Endothelial cell of umbilical vein (primary cell): Measurements from ENCODE around the gene MTSS2. TPM values are rescaled to one million over a fixed set of nuclear protein-coding genes. Genes with fewer than 3 reads are reported as not detected.

Experiments
- BruUV-seq: library from RNA; stranded (reverse); fragments of 400-500 nt; replicated peaks from 2 replicates; lab custom pipeline; 2021; lab: Mats Ljungman, UMichigan
- CTCF ChIA-PET: fragments of 300-600, 350-600 bp; sonication (Branson Sonifier 250); formaldehyde crosslinking; loops from one replicate; lab custom pipeline; 2021; ENCODE audit warnings: antibody characterized with exemption, inconsistent platforms; lab: Charles Lee
- POLR2A ChIA-PET: fragments of 300-600, 350-600 bp; sonication (Branson Sonifier 250); formaldehyde crosslinking; loops from one replicate; lab custom pipeline; 2021; ENCODE audit warnings: antibody characterized with exemption, inconsistent platforms; lab: Charles Lee
- DNase-seq: peaks from one replicate; pipeline ENCODE4 v3.0.0-alpha.2; 2011; ENCODE audit warnings: low read depth, low spot score
- FAIRE-seq: peaks from 2 replicates; lab custom pipeline; 2011; peaks lifted over from hg19 to GRCh38; lab: Jason Lieb, UNC
- H2AFZ ChIP-seq: 2 replicates; pipeline ENCODE4 v1.6.0; 2012; ENCODE audit warnings: low read depth, low read length, control low read depth, inconsistent platforms
- H3K27ac ChIP-seq: 2 replicates; pipeline ENCODE4 v1.5.1; 2011; ENCODE audit warnings: low read depth, mild to moderate bottlenecking, control low read depth, low read length, moderate library complexity; ENCODE audit not compliant: insufficient read depth
- H3K27me3 ChIP-seq, 2 experiments: 2 replicates each; pipeline versions ENCODE4 v1.6.0 to v1.6.1; 2011; ENCODE audit warnings: low read length in 2 of 2, mixed read lengths in 1 of 2; ENCODE audit not compliant: control insufficient read depth in 2 of 2, insufficient read depth in 2 of 2
- H3K36me3 ChIP-seq, 2 experiments: 2 replicates in 1 of 2; 3 replicates in 1 of 2; pipeline ENCODE4 v1.5.1; 2011; ENCODE audit warnings: low read length in 2 of 2, mild to moderate bottlenecking in 1 of 2, moderate library complexity in 1 of 2; ENCODE audit not compliant: control insufficient read depth in 2 of 2, insufficient read depth in 2 of 2; ENCODE audit errors: extremely low read depth in 1 of 2
- H3K4me1 ChIP-seq: 3 replicates; pipeline ENCODE4 v1.5.1; 2011; ENCODE audit warnings: mild to moderate bottlenecking, low read length; ENCODE audit not compliant: control insufficient read depth, insufficient read depth; ENCODE audit errors: extremely low read depth
- H3K4me2 ChIP-seq: 2 replicates; pipeline ENCODE4 v1.6.1; 2011; ENCODE audit warnings: low read length, control low read depth, mixed read lengths; ENCODE audit not compliant: insufficient read depth
- H3K4me3 ChIP-seq, 3 experiments: fragments of 200-600 bp in 1 of 3; sonication (generic), shearing (Covaris generic) in 1 of 3; replicated peaks in 1 of 3; 2 replicates each; pipeline ENCODE4 v1.5.1; 2011 to 2016; ENCODE audit warnings: control low read depth in 3 of 3, low read length in 3 of 3, mild to moderate bottlenecking in 2 of 3, inconsistent platforms in 1 of 3, low read depth in 1 of 3, moderate library complexity in 1 of 3; ENCODE audit not compliant: insufficient read depth in 1 of 3
- H3K79me2 ChIP-seq: 2 replicates; pipeline ENCODE4 v1.6.0; 2012; ENCODE audit warnings: low read length, inconsistent platforms; ENCODE audit not compliant: control insufficient read depth, insufficient read depth
- H3K9ac ChIP-seq: replicated peaks from 2 replicates; pipeline ENCODE3; 2011; ENCODE audit warnings: low read length, control low read depth; ENCODE audit not compliant: insufficient read depth; ENCODE audit errors: extremely low read depth
- H3K9me1 ChIP-seq: replicated peaks from 3 replicates; pipeline ENCODE4 v1.6.0; 2011; ENCODE audit warnings: mild to moderate bottlenecking, low read length; ENCODE audit not compliant: control insufficient read depth, insufficient read depth; ENCODE audit errors: extremely low read depth
- H3K9me3 ChIP-seq: replicated peaks from 2 replicates; pipeline ENCODE4 v1.5.1; 2012; ENCODE audit warnings: low read length, inconsistent platforms; ENCODE audit not compliant: control insufficient read depth, insufficient read depth
- H4K20me1 ChIP-seq: replicated peaks from 2 replicates; pipeline ENCODE3; 2011; ENCODE audit warnings: mild to moderate bottlenecking, low read length; ENCODE audit not compliant: control insufficient read depth, insufficient read depth; ENCODE audit errors: extremely low read depth
- CTCF ChIP-seq, 2 donors: IDR thresholded peaks; 1 replicate in 1 of 2; 2 replicates in 1 of 2; pipeline ENCODE4 v1.5.1; 2011; ENCODE audit warnings: low read length in 2 of 2, mild to moderate bottlenecking in 2 of 2, moderate library complexity in 2 of 2, control low read depth in 1 of 2, inconsistent platforms in 1 of 2, low read depth in 1 of 2; ENCODE audit not compliant: insufficient read depth in 1 of 2; ENCODE audit errors: extremely low read depth in 1 of 2
- EZH2 ChIP-seq: IDR thresholded peaks from 2 replicates; pipeline ENCODE4 v1.6.1; 2012; ENCODE audit warnings: borderline replicate concordance, low read depth, mild to moderate bottlenecking, moderate library complexity, low read length, inconsistent platforms; ENCODE audit not compliant: severe bottlenecking
- FOS ChIP-seq: IDR thresholded peaks from 2 replicates; pipeline ENCODE4 v1.6.1; 2011; ENCODE audit warnings: mild to moderate bottlenecking, low read length, moderate library complexity, borderline replicate concordance; ENCODE audit not compliant: insufficient read depth
- GATA2 ChIP-seq: IDR thresholded peaks from 2 replicates; pipeline ENCODE4 v1.7.0; 2011; ENCODE audit warnings: low read depth, mild to moderate bottlenecking, moderate library complexity, mixed read lengths, low read length; ENCODE audit not compliant: insufficient read length, insufficient read depth
- JUN ChIP-seq: IDR thresholded peaks from 2 replicates; pipeline ENCODE4 v1.6.1; 2011; ENCODE audit warnings: borderline replicate concordance, low read depth; ENCODE audit not compliant: insufficient read length, insufficient read depth
- MAX ChIP-seq: IDR thresholded peaks from 2 replicates; pipeline ENCODE4 v1.6.1; 2011; ENCODE audit not compliant: insufficient read depth, insufficient read length
- MYC ChIP-seq: IDR thresholded peaks from one replicate; pipeline ENCODE4 v1.6.1; 2011; ENCODE audit warnings: mild to moderate bottlenecking, low read depth, low read length
- POLR2A ChIP-seq: IDR thresholded peaks from 2 replicates; pipeline ENCODE4 v1.6.1; 2012; ENCODE audit warnings: low read depth, mild to moderate bottlenecking, control low read depth, low read length
- POLR2AphosphoS5 ChIP-seq: IDR thresholded peaks from 2 replicates; pipeline ENCODE4 v1.6.1; 2012; ENCODE audit warnings: low read depth, mild to moderate bottlenecking, control low read depth, low read length, moderate library complexity; ENCODE audit not compliant: insufficient read depth
- dilution Hi-C: fragments of 300-500 bp; cut with MboI; formaldehyde crosslinking; loops from one replicate; pipeline ENCODE4 v1.15.0; 2019; ENCODE audit warnings: low sequenced_read_pairs; ENCODE audit not compliant: extremely low pct_ligation_motif_present
- intact Hi-C: fragments of 100-400 bp; cut with micrococcal nuclease; formaldehyde crosslinking; loops from one replicate; pipeline ENCODE4 v1.10.0; 2022
- polyA plus RNA-seq, 4 experiments: library from polyadenylated mRNA; depleted of rRNA in 3 of 4; stranded (reverse) in 3 of 4; unstranded in 1 of 4; fragments of >200 nt; gene quantifications; 2 replicates each; pipeline versions ENCODE4 v1.2.1 to v1.2.3, GENCODE V29; 2011 to 2012; ENCODE audit warnings: missing spikeins in 1 of 4
- total RNA-seq: library from RNA; stranded (reverse); gene quantifications from 2 replicates; pipeline ENCODE4 v1.2.3, GENCODE V29; 2021

Gene MTSS2
- total and polyA plus RNA-seq, 2 donors (not counting 3 experiments of a cell fraction or from before 2014, with no cell fraction given), result 38.4 to 42.3 TPM

- H3K9me1 ChIP-seq, result no peaks in the 10 kb centered on the region
- no peaks in the 10 kb centered on the region for H3K27me3 ChIP-seq
- no peaks in the 10 kb centered on the region for H3K9me3 ChIP-seq
- H3K4me1 ChIP-seq, result peaks cover 3% of the 10 kb centered on the region
- no peak for TF ChIP-seq GATA2
- TF ChIP-seq MAX, result no peak
- TF ChIP-seq POLR2AphosphoS5, result no peak
- TF ChIP-seq EZH2, result no peak
- TF ChIP-seq CTCF (IDR thresholded peaks at IDR 0.05; ENCODE audit: extremely low read depth in 1 of 2, insufficient read depth in 1 of 2, low read depth in 1 of 2, low read length in 2 of 2), result no peak
- TF ChIP-seq POLR2A, result no peak
- TF ChIP-seq MYC, result no peak
- TF ChIP-seq JUN, result no peak
- no peak for TF ChIP-seq FOS
- dilution Hi-C loops, result loop anchor here (25.0 kb wide), 1 partner anchor 126 kb away; no protein-coding TSS in a partner anchor
- intact Hi-C loops, result no loop called here
- peaks cover 5 to 27% of the 10 kb centered on the region in 2 experiments for H3K36me3 ChIP-seq
- ChIA-PET CTCF (no interaction called here), POLR2A (no interaction called here)
- H3K4me3 ChIP-seq, result no peak overlapping the region
- no peak overlapping the region for H3K9ac ChIP-seq
- H2AFZ ChIP-seq, result no peak overlapping the region
- BruUV-seq, result TSS peak; percentile 19
- no peak overlapping the region for H3K4me2 ChIP-seq
- no peak overlapping the region for H3K27ac ChIP-seq
- H4K20me1 ChIP-seq, result no peaks in the 10 kb centered on the region
- DNase-seq (no peak), FAIRE-seq (no peak)
- H3K79me2 ChIP-seq, result no peaks in the 10 kb centered on the region
These were observed 22.1 kb downstream of the MTSS2 start for GRCh38 chr16:70663524-70664324.
